ENCODE measurements around the gene KNL1.

KNL1 gene

DNA sequence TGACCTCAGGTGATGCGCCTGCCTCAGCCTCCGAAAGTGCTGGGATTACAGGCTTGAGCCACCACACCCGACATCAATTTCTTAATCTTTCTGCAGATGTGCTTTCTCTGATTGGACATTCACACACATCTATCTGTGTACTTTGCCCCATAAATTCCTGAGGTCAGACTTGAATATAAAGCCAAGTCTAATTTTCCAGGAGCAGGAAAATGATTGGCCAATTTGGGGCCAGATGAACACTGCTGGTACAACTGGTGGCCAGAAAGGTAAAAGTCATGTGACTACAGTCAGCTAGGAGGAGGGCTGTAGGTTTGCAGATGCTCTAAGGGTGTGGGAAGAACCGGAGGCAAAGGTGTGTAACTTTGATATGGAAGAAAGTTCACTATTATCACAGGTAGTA is 97.7 kb downstream of the KNL1 start:
- no peak overlapping the region for H3K9ac ChIP-seq (ENCODE audit: low read length)
- no CpG with 5 or more reads among the region's 4 CpGs for WGBS (ENCODE audit: extremely low coverage, insufficient coverage, low lambda C conversion rate)
- no peak overlapping the region for H3K23ac ChIP-seq (ENCODE audit: low read length)

DNA sequence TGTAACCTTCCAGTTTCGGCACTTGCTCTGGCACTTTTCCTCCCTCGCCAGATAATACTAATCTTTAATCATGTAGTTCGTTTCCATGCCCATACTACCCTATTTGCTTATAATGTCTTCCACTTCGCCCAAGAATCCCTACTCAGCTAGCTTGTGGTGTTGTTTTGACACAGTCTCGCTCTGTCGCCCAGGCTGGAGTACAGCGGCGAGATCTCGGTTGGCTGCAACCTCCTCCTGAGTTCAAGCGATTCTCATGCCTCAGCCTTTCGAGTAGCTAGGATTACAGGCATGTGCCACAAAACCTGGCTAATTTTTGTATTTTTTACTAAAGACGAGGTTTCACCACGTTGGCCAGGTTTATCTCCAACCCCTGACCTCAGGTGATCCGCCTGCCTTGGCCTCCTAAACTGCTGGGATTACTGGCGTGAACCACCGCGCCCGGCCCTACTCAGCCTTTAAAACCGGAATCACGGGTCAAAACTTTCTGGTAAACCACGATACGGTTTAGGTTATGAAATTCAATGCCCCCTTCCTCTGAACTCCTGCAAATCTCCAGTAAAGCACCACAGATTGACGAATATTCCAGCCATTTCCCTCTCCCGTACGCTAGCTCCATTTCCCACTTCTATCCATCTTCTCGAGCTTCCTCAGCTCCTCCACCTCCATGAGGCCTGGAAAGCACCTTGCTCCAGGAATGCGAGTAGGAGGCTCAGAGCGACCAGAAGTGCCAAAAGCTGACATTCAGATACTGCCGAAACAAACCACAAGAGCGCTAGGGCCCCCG is 100.0 kb downstream of the KNL1 start:
- Histone ChIP-seq H3K18ac (ENCODE audit: low read length) (no peak overlapping the region), H2BK5ac (ENCODE audit: low read length) (no peak overlapping the region), H3K4me1 (ENCODE audit: control insufficient read depth, low read depth, low read length) (no peaks in the 10 kb centered on the region), H3K27me3 (ENCODE audit: insufficient read depth, low read length, poor library complexity) (no peaks in the 10 kb centered on the region), H3K27ac (ENCODE audit: low read depth, low read length) (peak overlapping the region; percentile 20), H3K4me2 (ENCODE audit: low read length) (peak overlapping the region; percentile 91), H3K79me2 (ENCODE audit: control insufficient read depth, insufficient read depth, low read length) (peaks cover 3% of the 10 kb centered on the region), H3K56ac (ENCODE audit: low read length) (peak overlapping the region; percentile 96), H3K36me3 (ENCODE audit: control insufficient read depth, insufficient read depth, low read length) (no peaks in the 10 kb centered on the region), H4K5ac (ENCODE audit: low read length) (no peak overlapping the region), H3K23ac (ENCODE audit: low read length) (no peak overlapping the region), H3K4ac (ENCODE audit: low read depth, low read length) (no peak overlapping the region), H3K4me3 (ENCODE audit: low read length) (peak overlapping the region; percentile 88), H3K9ac (ENCODE audit: low read length) (peak overlapping the region; percentile 97), H2AK5ac (ENCODE audit: low read length) (no peak overlapping the region), H3K79me1 (ENCODE audit: low read length) (no peaks in the 10 kb centered on the region), H2BK120ac (ENCODE audit: low read depth, low read length) (no peak overlapping the region), H4K8ac (ENCODE audit: low read depth, low read length) (no peak overlapping the region), H2BK15ac (replicated peaks; ENCODE audit: low read depth) (no peak overlapping the region)
- no peak for DNase-seq
- no CpG with 5 or more reads among the region's 31 CpGs for WGBS (ENCODE audit: extremely low coverage, insufficient coverage, low lambda C conversion rate)

More for the DNA sequence above, 97.7 kb downstream of the KNL1 start:
- Histone ChIP-seq H2BK15ac (replicated peaks; ENCODE audit: low read depth) (no peak overlapping the region), H2BK120ac (ENCODE audit: low read depth, low read length) (no peak overlapping the region), H3K4me3 (ENCODE audit: low read length) (no peak overlapping the region), H3K79me1 (ENCODE audit: low read length) (no peaks in the 10 kb centered on the region), H3K18ac (ENCODE audit: low read length) (no peak overlapping the region), H3K4me2 (ENCODE audit: low read length) (no peak overlapping the region), H2BK5ac (ENCODE audit: low read length) (no peak overlapping the region), H3K4me1 (ENCODE audit: control insufficient read depth, low read depth, low read length) (no peaks in the 10 kb centered on the region), H3K56ac (ENCODE audit: low read length) (no peak overlapping the region), H4K8ac (ENCODE audit: low read depth, low read length) (no peak overlapping the region), H3K27ac (ENCODE audit: low read depth, low read length) (no peak overlapping the region), H2AK5ac (ENCODE audit: low read length) (no peak overlapping the region), H3K4ac (ENCODE audit: low read depth, low read length) (no peak overlapping the region), H3K79me2 (ENCODE audit: control insufficient read depth, insufficient read depth, low read length) (peaks cover 3% of the 10 kb centered on the region), H3K36me3 (ENCODE audit: control insufficient read depth, insufficient read depth, low read length) (no peaks in the 10 kb centered on the region), H4K5ac (ENCODE audit: low read length) (no peak overlapping the region), H3K27me3 (ENCODE audit: insufficient read depth, low read length, poor library complexity) (no peaks in the 10 kb centered on the region)
- no peak for DNase-seq

DNA sequence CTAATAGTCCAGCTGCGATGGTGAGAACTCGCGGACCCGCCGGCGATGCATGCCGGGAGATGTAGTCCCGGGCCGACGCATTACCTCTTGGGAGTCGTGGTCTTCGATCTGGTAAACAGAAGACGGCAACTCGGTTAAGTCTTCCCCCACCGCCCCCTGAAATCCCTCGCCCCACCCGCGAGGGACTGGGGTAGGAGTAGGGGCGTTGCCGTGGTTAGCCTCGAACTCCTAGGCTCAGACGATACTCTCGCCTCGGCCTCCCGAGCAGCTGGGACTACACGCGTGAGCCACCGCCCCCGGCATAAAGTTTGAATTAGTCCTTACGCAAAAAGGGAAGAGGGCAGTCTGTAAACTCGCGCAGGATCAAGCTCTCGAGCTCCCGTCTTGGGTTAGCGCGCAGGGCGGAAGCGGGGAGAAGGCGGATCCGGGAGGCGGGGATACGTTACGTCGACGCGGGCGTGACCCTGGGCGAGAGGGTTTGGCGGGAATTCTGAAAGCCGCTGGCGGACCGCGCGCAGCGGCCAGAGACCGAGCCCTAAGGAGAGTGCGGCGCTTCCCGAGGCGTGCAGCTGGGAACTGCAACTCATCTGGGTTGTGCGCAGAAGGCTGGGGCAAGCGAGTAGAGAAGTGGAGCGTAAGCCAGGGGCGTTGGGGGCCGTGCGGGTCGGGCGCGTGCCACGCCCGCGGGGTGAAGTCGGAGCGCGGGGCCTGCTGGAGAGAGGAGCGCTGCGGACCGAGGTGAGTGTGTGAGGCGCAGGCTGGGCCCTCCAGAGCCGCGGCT is 100.8 kb downstream of the KNL1 start, which contains the start of gene RAD51:
RAD51 (plus strand) TSS at position 487 of the 781 bp plus-strand sequence. CDS start 3,585 bp downstream, outside the sequence.
- no peak within 1 kb of the TSS for H4K5ac ChIP-seq (ENCODE audit: low read length)
- H3K79me2 ChIP-seq (ENCODE audit: control insufficient read depth, insufficient read depth, low read length) = peaks cover 3% of the 10 kb centered on the region
- H2AK5ac ChIP-seq (ENCODE audit: low read length) = no peak within 1 kb of the TSS
- peak within 1 kb of the TSS; percentile 86 for H3K4ac ChIP-seq (ENCODE audit: low read depth, low read length)
- peak; percentile 97 for DNase-seq
- H2BK120ac ChIP-seq (ENCODE audit: low read depth, low read length) = no peak within 1 kb of the TSS
- peak within 1 kb of the TSS; percentile 98 for H3K56ac ChIP-seq (ENCODE audit: low read length)
- peak within 1 kb of the TSS; percentile 64 for H3K18ac ChIP-seq (ENCODE audit: low read length)
- H3K36me3 ChIP-seq (ENCODE audit: control insufficient read depth, insufficient read depth, low read length) = peaks cover 3% of the 10 kb centered on the region
- no peak within 1 kb of the TSS for H4K8ac ChIP-seq (ENCODE audit: low read depth, low read length)
- H3K27me3 ChIP-seq (ENCODE audit: insufficient read depth, low read length, poor library complexity) = no peaks in the 10 kb centered on the region
- peak within 1 kb of the TSS; percentile 97 for H3K9ac ChIP-seq (ENCODE audit: low read length)
- peak within 1 kb of the TSS; percentile 97 for H2BK5ac ChIP-seq (ENCODE audit: low read length)
- peak within 1 kb of the TSS; percentile 91 for H3K4me2 ChIP-seq (ENCODE audit: low read length)
- H3K4me3 ChIP-seq (ENCODE audit: low read length) = peak within 1 kb of the TSS; percentile 88
- H3K4me1 ChIP-seq (ENCODE audit: control insufficient read depth, low read depth, low read length) = no peaks in the 10 kb centered on the region
- H3K23ac ChIP-seq (ENCODE audit: low read length) = peak within 1 kb of the TSS; percentile 91
- peak within 1 kb of the TSS; percentile 92 for H3K27ac ChIP-seq (ENCODE audit: low read depth, low read length)
- H3K79me1 ChIP-seq (ENCODE audit: low read length) = peaks cover 2% of the 10 kb centered on the region
- no CpG with 5 or more reads among the region's 81 CpGs for WGBS (ENCODE audit: extremely low coverage, insufficient coverage, low lambda C conversion rate)
- no peak within 1 kb of the TSS for H2BK15ac ChIP-seq (replicated peaks; ENCODE audit: low read depth)

DNA sequence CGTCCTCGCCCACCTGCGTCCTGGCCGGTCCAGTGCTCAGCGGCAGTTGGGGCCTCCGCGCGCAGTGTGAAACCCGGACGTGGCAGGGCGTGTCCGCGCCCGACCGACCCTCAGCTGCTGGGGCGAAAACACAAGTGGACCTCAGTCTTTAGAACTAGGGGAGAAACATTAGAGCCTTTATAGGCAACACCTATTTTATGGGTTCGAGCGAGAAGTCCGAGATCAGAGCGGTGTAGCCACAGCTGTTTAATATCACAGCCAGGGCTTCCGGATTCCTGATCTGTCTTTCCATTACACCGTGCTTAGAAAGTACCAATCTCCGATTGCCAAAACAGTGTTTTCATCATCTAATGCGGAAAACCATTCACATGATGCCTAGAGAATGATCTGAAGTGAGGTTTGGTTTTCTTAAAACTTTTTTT is 101.4 kb downstream of the KNL1 start:
- Histone ChIP-seq H2AK5ac (ENCODE audit: low read length) (no peak overlapping the region), H4K8ac (ENCODE audit: low read depth, low read length) (no peak overlapping the region), H3K56ac (ENCODE audit: low read length) (peak overlapping the region; percentile 96), H2BK120ac (ENCODE audit: low read depth, low read length) (no peak overlapping the region), H3K9ac (ENCODE audit: low read length) (peak overlapping the region; percentile 97), H3K4me2 (ENCODE audit: low read length) (peak overlapping the region; percentile 86), H3K79me2 (ENCODE audit: control insufficient read depth, insufficient read depth, low read length) (peaks cover 3% of the 10 kb centered on the region), H3K79me1 (ENCODE audit: low read length) (peaks cover 2% of the 10 kb centered on the region), H3K36me3 (ENCODE audit: control insufficient read depth, insufficient read depth, low read length) (peaks cover 3% of the 10 kb centered on the region), H3K4me3 (ENCODE audit: low read length) (peak overlapping the region; percentile 88), H3K4me1 (ENCODE audit: control insufficient read depth, low read depth, low read length) (no peaks in the 10 kb centered on the region), H3K27ac (ENCODE audit: low read depth, low read length) (peak overlapping the region; percentile 53), H3K23ac (ENCODE audit: low read length) (peak overlapping the region; percentile 91), H3K27me3 (ENCODE audit: insufficient read depth, low read length, poor library complexity) (no peaks in the 10 kb centered on the region), H4K5ac (ENCODE audit: low read length) (no peak overlapping the region), H3K18ac (ENCODE audit: low read length) (peak overlapping the region; percentile 7), H2BK5ac (ENCODE audit: low read length) (no peak overlapping the region), H3K4ac (ENCODE audit: low read depth, low read length) (peak overlapping the region; percentile 40), H2BK15ac (replicated peaks; ENCODE audit: low read depth) (no peak overlapping the region)
- no peak for DNase-seq
- WGBS (ENCODE audit: extremely low coverage, insufficient coverage, low lambda C conversion rate) = no CpG with 5 or more reads among the region's 24 CpGs

DNA sequence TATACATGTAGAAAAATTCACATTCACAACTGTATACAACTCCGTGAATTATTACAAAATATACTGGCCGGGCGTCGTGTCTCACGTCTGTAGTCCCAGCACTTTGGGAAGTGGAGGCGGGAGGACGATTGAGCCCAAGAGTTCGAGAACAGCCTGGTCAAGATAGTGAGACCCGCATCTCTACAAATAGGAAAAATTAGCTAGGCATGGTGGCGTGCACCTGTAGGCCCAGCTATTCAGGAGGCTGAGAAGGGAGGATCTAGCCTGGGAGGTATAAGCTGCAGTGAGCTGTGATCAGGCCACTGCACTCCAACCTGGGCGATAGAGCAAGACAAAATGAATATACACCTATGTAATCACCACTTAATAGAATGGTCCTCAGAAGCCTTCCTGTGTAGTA is 102.2 kb downstream of the KNL1 start:
- Histone ChIP-seq H3K79me2 (ENCODE audit: control insufficient read depth, insufficient read depth, low read length) (peaks cover 3% of the 10 kb centered on the region), H2AK5ac (ENCODE audit: low read length) (no peak overlapping the region), H3K4me2 (ENCODE audit: low read length) (peak overlapping the region; percentile 26), H2BK5ac (ENCODE audit: low read length) (no peak overlapping the region), H4K8ac (ENCODE audit: low read depth, low read length) (no peak overlapping the region), H3K9ac (ENCODE audit: low read length) (peak overlapping the region; percentile 14), H3K4me3 (ENCODE audit: low read length) (no peak overlapping the region), H3K4ac (ENCODE audit: low read depth, low read length) (no peak overlapping the region), H3K27me3 (ENCODE audit: insufficient read depth, low read length, poor library complexity) (no peaks in the 10 kb centered on the region), H3K4me1 (ENCODE audit: control insufficient read depth, low read depth, low read length) (no peaks in the 10 kb centered on the region), H3K56ac (ENCODE audit: low read length) (peak overlapping the region; percentile 47), H3K18ac (ENCODE audit: low read length) (no peak overlapping the region), H2BK120ac (ENCODE audit: low read depth, low read length) (no peak overlapping the region), H4K5ac (ENCODE audit: low read length) (no peak overlapping the region), H3K23ac (ENCODE audit: low read length) (no peak overlapping the region), H2BK15ac (replicated peaks; ENCODE audit: low read depth) (no peak overlapping the region), H3K27ac (ENCODE audit: low read depth, low read length) (no peak overlapping the region), H3K79me1 (ENCODE audit: low read length) (peaks cover 2% of the 10 kb centered on the region), H3K36me3 (ENCODE audit: control insufficient read depth, insufficient read depth, low read length) (peaks cover 6% of the 10 kb centered on the region)
- DNase-seq = no peak
- no CpG with 5 or more reads among the region's 11 CpGs for WGBS (ENCODE audit: extremely low coverage, insufficient coverage, low lambda C conversion rate)

Measured in mesendoderm (in vitro differentiated cells).